NT2/D1 (cell line): Measurements from ENCODE around the gene SMAD2.

Experiments used
- SUZ12 ChIP-seq: IDR thresholded peaks from 2 replicates; pipeline ENCODE4 v1.6.1; 2011; ENCODE audit not compliant: insufficient read length, insufficient read depth; ENCODE audit errors: extremely low read depth
- ZNF274 ChIP-seq: IDR thresholded peaks from 2 replicates; pipeline ENCODE4 v1.6.1; 2011; ENCODE audit warnings: mild to moderate bottlenecking, low read depth, low read length

DNA sequence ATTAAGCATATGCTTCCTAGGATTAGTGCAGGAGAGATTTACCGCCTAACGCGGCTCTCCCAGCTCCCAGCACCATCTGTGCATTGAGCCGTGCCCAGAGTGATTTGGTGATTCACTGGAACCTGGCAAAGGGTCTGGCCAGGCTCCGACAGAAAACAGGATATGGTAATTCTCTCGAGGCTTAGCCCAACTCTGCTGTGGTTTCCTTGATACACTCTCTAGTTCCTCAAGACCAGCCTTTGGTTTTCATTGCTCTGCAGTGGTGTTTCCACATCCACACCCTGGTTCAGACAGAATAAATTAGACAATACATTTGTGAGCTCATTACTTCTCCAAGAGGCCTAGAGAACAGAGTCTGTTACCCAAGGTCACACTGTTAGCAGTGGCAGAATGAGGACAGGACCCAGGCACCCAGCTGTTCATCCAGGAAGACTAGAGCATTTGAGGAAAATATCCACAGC is 23.0 kb upstream of the SMAD2 start:
- TF ChIP-seq SUZ12: no peak
- TF ChIP-seq ZNF274: no peak
